Fibroblast of lung (primary cell): ENCODE results near the gene SCD5.

Experiments
- EZH2 ChIP-seq: IDR thresholded peaks from 2 replicates; pipeline ENCODE4 v1.5.1; 2012; ENCODE audit warnings: low read length, control low read depth, mild to moderate bottlenecking; ENCODE audit errors: missing control alignments
- TF ChIP-seq, protein P1 (sequence below), 2 donors: IDR thresholded peaks in 1 of 2; conservative IDR thresholded peaks in 1 of 2; 1 replicate in 1 of 2; 2 replicates in 1 of 2; pipeline ENCODE4 v1.5.1; 2011 to 2012; ENCODE audit warnings: low read length in 2 of 2, control low read depth in 1 of 2, inconsistent platforms in 1 of 2, low read depth in 1 of 2, mild to moderate bottlenecking in 1 of 2

DNA sequence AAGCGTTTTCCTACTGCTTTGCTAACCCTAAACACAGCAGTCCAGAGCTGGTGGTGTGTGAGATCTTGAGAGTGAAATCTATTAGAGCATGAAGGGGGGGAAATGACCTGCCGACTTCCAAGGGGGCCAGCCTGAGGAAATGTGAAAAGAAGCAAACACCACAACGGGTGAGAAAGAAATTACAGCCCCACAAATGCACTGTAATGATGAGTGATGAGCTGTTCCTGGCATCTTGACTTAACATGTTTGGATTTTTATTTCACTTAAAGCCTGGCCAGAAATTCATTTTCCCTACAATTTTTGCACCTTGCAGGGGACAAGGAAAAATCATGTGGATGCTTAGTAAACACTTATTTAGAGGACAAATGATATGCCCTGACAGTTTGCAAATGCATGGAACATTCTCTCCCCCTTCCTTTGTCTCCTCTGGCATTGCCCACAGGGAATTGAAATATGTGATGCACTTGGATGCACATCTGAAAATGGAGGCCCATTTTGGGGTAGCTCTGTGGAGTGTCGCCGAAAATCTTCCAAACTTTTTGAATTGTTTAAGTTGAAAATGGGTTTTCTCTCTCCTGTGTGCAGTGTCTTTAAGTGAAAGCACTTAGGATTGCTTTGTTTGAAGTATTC, 152.5 kb downstream of the SCD5 start:
- TF ChIP-seq, protein P1, sequence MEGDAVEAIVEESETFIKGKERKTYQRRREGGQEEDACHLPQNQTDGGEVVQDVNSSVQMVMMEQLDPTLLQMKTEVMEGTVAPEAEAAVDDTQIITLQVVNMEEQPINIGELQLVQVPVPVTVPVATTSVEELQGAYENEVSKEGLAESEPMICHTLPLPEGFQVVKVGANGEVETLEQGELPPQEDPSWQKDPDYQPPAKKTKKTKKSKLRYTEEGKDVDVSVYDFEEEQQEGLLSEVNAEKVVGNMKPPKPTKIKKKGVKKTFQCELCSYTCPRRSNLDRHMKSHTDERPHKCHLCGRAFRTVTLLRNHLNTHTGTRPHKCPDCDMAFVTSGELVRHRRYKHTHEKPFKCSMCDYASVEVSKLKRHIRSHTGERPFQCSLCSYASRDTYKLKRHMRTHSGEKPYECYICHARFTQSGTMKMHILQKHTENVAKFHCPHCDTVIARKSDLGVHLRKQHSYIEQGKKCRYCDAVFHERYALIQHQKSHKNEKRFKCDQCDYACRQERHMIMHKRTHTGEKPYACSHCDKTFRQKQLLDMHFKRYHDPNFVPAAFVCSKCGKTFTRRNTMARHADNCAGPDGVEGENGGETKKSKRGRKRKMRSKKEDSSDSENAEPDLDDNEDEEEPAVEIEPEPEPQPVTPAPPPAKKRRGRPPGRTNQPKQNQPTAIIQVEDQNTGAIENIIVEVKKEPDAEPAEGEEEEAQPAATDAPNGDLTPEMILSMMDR (conservative IDR thresholded peaks at IDR 0.05 in 1 of 2, IDR thresholded peaks at IDR 0.05 in 1 of 2; ENCODE audit: low read depth in 1 of 2, low read length in 2 of 2) = no peak
- no peak for TF ChIP-seq EZH2
